KG1 (cell line): ENCODE measurements around the gene SUPT20HL2.
"Not testable (repeated sequence)": the region's sequence is repeated elsewhere in the genome, so short reads cannot be mapped to it uniquely, and the experiment has no call there.

Experiments used
- DNase-seq: peaks from one replicate; lab custom pipeline; 2025; lab: John Stamatoyannopoulos, UW

Gene SUPT20HL2

DNA sequence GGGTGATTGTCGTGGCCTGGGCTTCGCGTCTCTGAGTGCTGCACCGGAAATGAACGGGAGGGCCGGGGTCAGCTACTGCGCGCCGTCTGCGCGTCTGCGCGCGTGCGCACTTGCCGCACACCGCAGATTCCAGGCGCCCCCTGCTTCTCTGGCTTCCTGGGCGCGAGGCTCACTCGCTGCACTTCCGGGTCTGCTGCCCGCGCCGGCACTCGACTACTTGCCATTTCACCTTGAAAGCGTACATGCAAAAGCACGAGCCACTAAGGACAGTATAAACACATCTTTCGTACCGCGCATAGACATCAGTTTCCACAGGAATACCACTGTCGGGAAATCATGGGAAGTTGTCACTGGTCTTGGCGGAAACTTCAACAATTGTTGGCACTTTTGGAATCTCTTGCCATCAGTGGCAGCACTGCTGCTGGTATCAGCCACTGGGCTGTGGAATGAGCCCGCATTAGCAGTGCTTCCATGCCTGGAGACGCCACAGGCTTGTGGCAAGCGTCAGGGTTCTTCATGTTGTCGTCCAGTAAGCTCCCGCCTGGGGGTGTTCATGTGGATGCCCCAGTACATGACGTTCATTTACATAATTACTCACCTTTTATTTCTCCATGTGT, at the start of gene SUPT20HL2:
Gene SUPT20HL2, minus strand, starts transcription at position 51 of the 617 bp plus-strand sequence. CDS start 754 bp downstream, outside the sequence.
- DNase-seq: no peak

DNA sequence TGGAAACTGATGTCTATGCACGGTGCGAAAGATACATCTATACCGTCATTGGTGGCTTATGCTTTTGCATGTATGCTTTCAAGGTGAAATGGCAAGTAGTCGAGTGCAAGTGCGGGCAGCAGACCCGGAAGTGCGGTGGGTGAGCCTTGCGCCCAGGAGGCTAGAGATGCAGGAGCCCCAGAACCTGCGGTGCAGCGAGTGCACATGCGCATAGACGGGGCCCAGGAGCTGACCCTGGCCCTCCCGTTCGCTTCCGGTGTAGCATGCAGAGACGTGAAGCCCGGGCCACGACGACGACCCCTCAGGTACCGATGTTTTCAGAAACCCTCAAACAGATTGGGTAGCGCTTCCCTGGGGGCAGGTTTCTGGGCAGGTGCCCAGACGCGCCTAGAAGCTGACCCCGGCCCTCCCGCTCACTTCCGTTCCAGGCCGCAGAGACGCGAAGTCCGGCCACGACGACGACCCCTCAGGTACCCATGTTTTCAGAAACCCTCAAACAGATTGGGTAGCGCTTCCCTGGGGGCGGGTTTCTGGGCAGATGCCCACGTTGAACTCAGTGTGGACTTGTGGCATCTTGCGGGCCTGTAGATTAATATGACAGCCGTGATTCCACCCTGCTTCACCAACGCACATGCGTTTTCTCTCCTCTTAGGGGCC, 48.3 kb upstream of the SUPT20HL2 start:
- DNase-seq: not testable (repeated sequence)

DNA sequence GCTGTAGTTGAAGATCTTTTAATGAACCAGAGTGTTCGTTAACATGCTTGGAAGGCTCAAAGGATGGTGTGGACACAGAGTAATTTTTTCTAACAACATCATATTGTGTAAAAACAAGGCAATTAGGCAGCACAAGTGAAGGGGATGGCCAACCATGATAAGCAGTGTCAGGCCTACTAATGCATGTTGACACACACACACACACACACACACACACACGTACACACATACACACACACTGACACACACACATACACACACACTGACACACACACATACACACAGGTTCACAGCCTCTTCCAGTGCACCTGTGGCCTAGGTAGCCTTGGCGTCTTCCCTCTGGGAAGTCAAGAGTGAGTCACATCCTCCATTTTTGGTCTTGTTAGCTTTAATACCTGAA, 46.4 kb upstream of the SUPT20HL2 start, which contains the start of gene SUPT20HL1:
Gene SUPT20HL1, plus strand, starts transcription at position 368 of the 400 bp plus-strand sequence. CDS start 2,122 bp downstream, outside the sequence.
- no peak for DNase-seq

DNA sequence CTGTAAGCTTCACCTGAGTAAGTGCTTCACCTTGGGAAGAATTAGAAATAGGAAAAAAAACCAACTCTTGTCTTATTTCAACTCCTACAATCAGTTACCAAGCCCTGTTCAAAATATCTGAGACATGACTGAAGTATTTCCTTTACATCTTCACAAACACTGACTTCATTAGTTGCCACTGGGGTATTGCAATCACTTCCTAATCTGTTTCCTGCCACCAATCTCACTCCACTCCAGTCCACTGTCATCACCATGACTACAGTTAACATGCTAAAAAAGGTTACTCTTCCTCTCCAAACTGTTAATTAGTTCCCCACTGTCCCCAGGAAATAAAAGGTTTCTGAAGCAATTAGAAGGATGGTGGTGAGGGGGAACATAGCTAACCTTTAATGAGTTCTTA, 43.2 kb upstream of the SUPT20HL2 start:
- DNase-seq: no peak

DNA sequence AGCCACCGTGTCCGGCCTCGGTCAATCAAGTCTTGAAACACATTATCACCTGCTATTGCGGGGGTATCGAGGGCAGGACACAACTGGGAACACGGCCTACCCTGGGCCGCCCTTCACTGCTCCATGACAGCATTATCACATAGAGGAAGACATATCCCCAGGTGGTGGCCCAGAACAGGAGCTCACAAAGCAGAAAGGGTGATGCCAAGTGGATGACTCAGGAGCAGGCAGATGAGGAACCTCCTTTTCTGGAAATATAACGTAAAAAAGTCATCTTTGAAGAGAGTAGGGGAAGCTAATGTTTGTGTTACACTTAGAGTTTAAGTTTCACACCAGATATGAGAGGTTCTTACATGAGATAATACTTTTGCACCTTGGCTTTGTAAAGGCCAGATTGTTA, 41.2 kb upstream of the SUPT20HL2 start:
- no peak for DNase-seq

DNA sequence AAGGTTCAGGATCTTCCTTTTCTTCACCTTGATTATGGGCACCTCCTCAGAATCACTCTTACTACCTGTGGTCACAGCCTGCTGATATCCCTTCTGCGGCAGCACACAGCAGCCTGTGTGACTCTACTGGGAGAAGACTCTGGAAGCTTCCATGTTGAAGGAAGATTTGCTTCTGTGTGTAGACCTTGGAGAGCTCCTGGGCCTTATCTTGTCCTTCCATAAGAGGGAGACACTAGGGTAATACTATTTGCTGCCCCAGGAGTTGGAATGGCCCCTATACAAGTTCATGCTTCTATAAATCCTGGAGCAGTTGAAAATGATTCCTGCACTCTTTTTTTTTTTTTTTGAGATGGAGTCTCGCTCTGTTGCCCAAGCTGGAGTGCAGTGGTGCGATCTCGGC, 36.3 kb upstream of the SUPT20HL2 start:
- no peak for DNase-seq

DNA sequence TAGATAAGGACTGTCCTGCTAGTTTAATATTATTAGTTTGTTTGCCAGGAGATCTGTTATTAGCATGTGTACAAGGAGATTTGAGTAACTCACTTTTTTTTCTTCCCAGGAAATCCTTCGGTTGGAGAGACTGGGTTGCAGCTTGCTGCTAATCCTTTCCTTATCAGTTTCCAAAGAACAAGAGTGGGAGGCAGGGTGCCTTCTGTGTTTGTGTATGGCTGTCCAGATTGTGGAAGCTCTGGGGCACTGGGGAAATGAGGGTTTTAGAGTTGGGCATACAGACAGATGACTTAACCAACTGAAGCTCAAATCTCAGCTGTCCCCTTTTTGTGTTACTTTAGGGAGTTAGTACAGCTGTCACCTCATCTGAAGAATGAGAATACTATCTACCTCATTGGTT, 34.0 kb upstream of the SUPT20HL2 start:
- no peak for DNase-seq

DNA sequence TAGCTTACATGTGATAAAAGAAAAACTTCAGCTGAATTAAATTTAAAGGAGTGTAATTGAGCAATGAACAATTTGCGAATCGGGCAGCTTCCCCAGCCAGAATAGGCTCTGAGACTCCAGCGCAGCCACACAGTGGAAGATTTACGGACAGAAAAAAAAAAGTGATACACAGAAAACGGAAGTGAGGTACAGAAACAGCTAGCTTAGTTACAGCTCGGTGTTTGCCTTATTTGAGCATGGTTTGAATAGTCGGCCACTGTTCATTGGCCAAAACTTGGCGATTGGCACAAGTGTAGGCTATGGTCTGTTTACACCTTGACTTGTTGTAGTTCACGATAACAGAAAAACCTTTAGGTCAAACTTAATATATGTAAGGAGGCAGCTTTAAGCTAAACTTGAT, 29.9 kb upstream of the SUPT20HL2 start:
- DNase-seq: no peak

DNA sequence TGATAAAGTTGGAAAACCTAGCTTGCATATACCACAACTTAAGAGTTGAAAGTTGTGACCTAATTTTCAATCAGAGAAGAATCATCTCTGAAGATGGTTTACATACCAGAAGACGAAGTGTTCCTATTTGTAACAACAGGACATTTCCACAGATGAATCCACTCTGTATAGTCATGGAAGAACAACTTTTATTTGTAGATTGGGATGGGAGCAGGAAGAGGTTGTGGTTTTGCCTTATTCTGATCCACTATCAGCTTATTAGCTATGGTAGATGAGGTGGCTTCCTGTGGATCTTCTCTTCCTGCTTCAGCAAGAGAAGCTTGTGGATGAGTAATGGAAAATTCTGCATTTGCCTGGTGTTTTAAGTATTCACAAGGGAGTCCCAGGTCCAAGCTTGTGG, 27.9 kb upstream of the SUPT20HL2 start:
- no peak for DNase-seq

DNA sequence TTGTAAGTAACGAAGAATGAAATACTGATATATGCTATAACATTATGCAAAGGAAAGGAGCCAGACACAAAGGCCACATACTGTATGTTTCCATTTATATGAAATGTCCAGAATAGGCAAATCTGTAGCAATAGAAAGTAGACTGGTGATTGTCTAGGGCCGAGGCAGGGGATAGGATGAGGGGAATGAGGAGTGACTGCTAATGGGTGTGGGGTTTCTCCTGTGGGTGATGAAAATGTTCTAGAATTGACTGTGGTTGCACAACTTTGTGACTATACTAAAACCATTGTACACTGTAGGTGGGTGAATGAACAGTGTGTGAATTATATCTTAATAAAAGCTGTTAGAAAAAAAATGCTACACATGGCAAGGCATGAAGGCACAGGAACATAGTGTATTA, 26.6 kb upstream of the SUPT20HL2 start:
- DNase-seq: no peak

DNA sequence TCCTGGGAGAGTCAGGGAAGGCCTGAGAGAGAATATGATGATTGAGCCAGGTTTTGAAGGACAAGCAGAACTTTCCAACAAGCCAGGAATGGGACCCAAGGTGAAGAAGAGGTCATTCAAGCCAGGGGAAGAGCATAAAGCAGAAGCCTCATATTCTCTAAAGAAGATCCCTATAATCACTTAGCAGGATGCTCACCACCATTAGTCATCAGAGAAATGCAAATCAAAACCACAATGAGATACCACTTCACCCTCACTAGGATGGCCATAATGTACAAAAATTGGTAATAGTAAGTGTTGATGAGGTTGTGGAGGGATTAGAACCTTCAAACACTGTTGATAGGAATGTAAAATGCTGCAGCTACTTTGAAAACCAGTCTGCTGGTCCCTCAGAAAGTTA, 26.0 kb upstream of the SUPT20HL2 start:
- no peak for DNase-seq

DNA sequence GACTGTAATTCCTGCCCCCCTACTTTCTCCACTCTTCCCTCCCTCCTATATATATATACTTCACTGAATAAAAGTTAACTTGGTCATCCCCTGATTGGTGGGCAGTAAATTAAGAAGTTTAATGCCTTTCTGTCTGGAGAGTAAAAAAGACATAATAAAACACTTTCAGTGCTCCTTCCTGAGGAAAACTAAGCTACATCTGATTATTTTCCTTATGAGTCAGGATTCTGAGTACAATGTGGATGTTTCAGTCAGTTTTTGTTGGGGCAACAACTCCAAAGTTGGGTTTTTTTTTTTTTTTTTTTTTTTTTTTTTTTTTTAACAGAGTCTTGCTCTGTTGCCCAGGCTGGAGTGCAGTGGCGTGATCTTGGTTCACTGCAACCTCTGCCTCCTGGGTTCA, 22.0 kb upstream of the SUPT20HL2 start:
- DNase-seq: no peak

DNA sequence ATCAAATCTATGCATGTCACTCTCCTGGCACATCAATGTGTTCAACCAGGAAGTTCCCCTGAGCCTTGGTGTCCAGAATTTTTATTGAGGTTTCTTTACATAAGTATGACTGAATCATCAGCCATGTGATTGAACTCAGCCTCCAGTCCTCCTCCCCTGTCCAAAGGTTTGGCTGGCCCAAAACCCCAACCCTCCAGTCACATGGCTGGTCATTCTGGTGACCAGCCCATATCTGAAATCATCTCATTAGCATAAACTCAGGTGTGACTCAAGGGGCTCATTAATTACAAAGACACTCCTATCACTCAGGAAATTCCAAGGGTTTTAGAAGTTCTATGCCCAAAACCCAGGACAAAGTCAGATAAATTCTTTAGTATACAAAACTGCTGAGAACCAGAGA, 20.6 kb upstream of the SUPT20HL2 start:
- DNase-seq: no peak

DNA sequence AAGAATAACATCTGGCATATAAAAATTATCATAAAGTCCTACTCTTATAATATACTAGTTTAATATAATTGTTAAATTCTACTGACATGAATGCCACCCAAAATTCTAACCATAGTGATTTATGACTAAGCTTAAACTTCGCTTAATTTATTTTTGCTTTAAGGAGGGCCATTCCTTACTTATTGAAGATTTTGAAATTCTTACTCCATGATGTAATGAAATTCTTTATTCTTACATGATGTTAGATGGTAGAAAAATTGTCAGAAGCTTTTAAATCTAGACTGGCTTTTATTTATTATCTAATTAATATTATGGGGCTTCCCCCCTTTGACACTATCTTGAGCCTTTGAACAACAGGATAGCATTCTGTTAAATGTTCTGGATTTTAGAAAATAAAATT, 19.5 kb upstream of the SUPT20HL2 start:
- no peak for DNase-seq

DNA sequence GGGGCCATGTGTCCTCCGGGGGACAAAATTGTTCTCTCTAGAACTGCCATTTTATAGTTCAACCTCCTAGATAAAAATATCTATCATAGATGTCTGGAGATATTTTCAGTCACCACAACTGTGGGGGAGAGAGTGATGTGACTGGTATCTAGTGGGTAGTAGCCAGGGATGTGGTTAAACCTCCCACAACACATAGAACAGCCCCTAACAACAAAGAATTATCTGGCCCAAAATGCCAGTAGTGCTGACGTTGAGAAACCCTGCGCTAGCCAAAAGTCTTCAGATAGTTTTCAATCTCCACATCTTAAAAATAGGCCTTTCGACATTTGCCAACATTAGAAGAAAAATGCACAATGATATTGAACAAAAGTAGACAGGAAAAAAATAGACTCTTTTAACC, 19.0 kb upstream of the SUPT20HL2 start:
- DNase-seq: no peak

DNA sequence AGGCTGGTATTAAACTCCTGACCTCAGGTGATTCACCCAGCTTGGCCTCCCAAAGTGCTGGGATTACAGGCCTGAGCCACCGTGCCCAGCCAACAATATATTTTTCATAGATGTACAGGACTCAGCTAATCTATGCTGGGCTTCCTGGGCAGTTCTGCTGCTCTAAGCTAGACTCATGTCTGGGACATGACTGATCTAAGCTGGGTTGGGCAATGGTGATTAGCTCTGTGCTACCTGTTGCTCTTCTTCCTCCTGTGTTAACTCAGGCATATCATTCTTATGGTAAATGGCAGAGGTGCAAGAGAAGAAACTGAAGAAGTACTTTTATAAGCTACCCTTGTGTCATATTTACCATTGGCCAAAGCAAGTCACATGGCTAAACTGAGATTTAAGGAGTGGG, 11.4 kb upstream of the SUPT20HL2 start:
- DNase-seq: no peak

DNA sequence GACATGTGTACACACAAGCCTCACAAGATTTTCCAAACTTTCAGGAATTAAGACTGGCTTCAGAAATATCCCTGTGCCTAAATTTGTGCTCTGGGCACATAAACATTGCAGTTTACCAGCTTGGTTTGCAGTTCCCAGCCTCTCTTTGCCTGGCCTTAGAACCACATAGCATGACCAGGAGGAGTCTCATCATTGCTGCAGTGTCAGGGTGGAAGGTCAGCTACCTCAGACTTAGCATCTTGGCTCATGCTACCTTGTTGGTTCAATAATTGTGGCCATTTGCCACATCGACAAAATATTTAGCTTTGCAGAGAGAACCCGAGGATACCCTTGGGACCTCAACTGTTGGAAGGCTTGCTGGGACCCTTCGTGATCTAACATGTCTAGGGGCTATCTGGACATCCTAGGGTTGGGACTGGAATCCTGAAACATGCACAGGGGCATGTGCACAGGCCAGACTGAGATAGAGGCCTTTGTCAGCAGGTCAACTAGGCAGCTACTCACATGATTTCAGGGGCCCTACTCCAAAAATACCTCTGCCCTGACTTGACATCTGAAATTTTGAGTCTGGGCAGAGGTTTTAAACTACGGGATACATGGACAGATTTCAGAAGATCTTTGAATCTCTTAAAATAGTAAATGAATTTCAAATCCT, 8.0 kb upstream of the SUPT20HL2 start:
- no peak for DNase-seq

DNA sequence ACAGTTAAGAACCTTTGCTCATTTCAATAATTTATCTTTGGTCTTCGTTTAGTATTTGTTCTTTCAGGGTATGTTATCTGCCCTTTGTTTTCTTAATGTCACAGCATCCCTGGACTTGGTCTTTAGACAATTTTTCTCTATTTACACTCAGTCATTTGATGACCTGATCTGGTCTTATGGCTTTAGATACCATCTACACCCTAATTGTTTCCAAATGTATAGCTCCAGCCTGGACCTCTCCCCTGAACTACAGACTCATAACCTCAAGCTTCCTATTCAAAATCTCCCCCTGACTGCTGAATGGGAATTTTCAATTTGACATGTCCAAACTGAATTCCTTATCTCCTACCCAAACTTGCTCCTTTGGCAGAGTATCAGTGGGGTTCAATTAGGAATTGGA, 3.7 kb upstream of the SUPT20HL2 start:
- DNase-seq: no peak

DNA sequence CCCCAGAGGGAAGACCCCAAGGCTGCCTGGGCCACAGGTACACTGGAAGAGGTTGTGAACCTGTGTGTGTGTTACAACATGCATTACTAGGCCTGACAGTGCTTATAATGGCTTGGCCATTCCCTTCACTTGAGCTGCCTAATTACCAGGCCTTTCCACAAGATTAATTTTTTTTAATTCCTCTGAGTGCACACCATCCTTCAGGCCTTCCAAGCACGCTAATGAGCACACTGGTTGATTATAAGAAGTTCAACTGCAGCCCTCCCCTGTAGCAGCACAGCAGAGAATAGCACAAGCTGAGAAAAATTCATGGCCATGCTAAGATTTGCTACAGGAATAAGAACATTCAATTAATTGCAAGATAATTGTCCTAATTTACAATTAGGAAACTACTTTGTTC, 2.2 kb upstream of the SUPT20HL2 start:
- DNase-seq: no peak

DNA sequence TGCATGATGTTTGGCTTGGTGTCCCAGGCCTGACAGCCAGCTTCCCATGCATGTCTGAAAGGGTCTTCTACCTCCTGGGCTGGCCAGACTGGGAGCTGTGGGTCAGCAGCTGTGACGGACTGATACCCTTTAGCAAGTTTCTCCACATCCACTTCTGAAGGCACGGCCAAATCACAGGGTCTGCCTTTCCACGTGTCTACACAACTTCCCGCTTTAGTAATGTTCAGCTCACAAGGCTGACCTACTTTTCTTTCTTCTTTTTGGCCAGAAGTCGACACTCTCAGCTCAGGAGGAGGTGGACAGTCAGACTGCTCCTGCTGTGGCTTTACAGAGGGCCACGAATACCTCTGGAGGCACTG, 1.6 kb downstream of the SUPT20HL2 start:
- not testable (repeated sequence) for DNase-seq

DNA sequence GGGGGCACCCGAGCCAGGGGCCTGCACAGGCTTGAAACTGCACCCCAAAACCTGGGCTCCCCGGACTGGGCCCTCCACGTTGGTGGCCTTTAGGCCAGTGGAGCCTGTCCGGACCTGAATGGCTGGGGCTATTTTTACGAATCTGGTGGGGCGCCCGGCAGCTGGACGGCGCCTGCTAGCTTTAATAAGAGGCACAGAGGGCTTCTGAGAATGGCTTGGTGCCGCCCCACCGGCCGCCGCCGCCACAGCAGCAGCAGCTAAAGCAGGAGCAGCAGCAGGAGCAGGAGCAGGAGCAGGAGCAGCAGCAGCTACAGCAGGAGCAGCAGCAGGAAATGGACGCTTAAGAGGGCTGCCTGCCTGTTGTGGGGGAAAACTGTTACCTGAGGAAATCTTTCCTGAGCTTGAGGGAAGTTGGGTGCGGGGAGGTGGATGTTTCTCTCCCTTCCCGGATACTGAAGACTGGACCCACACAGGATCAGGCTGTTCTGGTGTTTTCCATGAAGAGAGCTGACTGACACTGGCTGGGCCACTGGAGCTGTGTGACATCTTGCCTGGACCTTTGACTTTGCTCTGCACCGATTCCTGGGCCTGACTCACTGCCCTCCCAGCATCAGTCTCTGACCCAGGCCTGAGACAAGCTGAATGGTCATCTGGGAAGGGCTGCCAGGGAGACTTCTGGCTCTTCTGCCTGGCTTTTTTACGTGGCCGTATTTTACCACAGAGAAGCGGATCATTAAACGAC, 2.2 kb downstream of the SUPT20HL2 start:
- not testable (repeated sequence) for DNase-seq

DNA sequence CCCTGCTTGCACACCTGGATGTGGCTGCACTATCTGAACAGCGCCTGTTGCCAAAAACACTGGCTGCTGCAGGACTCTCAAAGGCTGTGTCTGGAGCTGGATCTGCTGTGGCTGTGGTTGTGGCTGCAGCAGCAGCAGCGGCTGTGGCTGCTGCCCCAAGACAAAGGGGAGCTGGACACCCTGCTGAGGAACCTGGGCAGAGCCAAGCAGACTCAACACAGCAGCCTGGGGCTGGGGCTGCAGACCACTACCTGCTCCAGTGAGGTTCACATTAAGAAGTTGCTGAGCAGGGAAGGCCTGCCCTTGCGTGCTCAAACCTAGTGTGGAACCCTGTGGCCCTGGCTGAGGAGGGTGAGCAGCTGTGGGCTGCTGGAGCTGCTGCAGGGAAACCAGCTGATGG, 3.0 kb downstream of the SUPT20HL2 start:
- DNase-seq: not testable (repeated sequence)
